NB4 (cell line): ENCODE data around the gene TMEM201.

ENCODE experiments used
- CTCF ChIP-seq: IDR thresholded peaks from one replicate; pipeline ENCODE4 v1.5.1; 2012; ENCODE audit warnings: low read depth, low read length
- POLR2A ChIP-seq: IDR thresholded peaks from 2 replicates; pipeline ENCODE4 v1.6.1; 2011; ENCODE audit warnings: mild to moderate bottlenecking; ENCODE audit not compliant: insufficient read length; ENCODE audit errors: extremely low read depth

DNA sequence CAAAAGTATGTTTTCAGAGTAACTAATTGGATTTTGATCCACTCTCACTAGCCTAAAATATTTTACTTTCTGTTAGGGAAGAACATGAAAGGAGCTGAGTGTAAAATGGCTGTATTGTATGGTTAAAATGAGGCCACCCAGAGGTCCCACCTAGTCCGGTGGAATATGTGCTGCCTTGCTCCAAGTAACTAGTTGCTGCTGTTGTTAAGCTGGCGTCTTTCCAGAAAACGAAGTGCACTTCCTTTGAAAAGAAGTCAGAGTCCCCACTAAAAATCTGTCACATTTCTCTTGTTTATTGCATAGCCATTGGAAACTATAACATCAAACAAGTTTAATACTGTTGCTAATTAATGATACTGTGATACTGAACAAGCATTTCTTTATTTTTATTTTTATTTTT is 46.3 kb upstream of the TMEM201 start:
- TF ChIP-seq POLR2A: no peak
- no peak for TF ChIP-seq CTCF
